Subcutaneous adipose tissue (tissue), 4 donors: ENCODE measurements around the gene NEU4. TPM values are rescaled to one million over a fixed set of nuclear protein-coding genes. Genes with fewer than 3 reads are reported as not detected.

ENCODE experiments used
- CTCF ChIP-seq: fragments of 450-650 bp; IDR thresholded peaks from one replicate; pipeline ENCODE4 v1.5.1; 2016; ENCODE audit warnings: low read depth, mild to moderate bottlenecking, control low read depth, antibody characterized with exemption, moderate library complexity
- total RNA-seq, 4 donors: library from RNA; depleted of rRNA; stranded (reverse); fragments of >200 nt; gene quantifications; one replicate each; pipeline ENCODE4 v1.1.0, GENCODE V29; 2016

NEU4 gene
- total RNA-seq, 4 donors from 2014 or later: 0.75 to 1.8 TPM; not detected in 2

- TF ChIP-seq CTCF: no peak
Observed at GRCh38 chr2:241767464-241768250, 41.3 kb upstream of the NEU4 start.

- no peak for TF ChIP-seq CTCF
Observed at GRCh38 chr2:241768251-241768711, 40.7 kb upstream of the NEU4 start.

- no peak for TF ChIP-seq CTCF
Observed at GRCh38 chr2:241768850-241769249, 40.1 kb upstream of the NEU4 start.

DNA sequence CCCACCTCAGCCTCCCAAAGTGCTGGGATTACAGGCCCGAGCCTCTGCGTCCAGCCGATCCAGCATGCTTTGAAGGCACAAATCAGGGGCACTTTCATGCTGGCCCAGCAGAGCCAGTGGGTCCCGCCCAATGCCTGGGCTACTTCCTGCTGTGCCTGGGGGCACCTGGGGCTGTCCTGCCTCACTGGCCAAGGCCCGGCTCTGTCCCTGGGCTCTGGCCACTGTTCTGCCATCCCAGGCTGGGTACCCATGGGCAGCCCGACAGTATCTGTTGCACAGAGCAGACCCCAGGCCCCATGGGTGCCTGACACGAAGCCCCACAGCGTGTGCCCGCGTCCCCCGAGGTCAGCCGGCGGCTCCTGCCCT, 39.2 kb upstream of the NEU4 start:
- no peak for TF ChIP-seq CTCF

DNA sequence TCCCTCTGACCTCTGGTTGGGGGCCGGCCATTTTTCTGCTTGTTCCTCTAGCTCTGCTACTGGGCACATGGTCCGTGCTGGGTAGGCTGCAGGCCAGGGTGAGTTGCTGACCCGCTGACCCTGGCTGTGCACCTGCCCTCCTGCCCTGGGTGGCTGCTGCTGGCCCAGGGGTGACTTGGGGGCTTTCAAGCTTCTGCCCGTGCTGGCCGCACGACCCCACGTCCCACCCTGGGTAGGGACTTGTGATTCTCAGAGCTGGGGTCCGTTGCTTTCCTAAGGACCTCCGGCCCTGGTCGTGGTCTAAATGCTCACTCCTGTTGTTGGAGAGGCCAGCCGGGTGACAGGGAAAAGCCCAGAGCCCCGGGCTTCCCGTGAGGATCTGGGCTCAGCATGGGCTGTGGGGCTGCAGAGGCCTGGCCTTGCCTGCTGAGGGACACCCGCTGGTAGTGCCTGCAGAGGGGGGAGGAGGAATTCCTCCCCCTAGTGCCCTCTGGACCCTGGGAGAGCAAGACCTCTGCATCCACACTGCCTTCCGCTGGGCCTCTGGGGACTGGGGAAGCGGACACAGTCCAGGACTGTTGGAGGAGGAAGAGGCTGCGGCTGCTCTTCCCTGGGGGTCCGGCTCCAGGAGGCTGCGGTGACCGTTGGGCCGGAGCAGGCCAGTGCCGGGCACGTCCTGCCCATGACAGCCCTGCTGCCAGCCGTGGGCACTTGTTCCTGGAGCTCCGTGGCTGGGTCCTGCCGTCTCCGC, 38.6 kb upstream of the NEU4 start:
- TF ChIP-seq CTCF: no peak

DNA sequence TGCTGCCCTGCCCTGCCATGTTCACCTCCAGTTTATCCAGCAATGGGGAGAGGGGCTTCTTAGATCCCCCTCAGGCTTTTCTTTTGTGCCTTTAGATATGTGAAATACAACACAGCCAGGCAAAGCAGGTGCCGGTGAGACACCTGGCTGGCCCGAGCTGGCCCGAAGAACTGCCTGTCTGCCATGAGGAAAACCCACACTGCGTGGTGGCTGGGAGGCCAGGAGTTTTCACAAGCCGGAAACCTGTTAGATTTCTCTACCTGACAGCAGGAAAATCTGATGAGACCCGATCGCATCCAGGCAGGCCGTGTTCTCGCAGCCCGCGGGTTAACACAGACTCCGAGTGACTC, 38.1 kb upstream of the NEU4 start:
- TF ChIP-seq CTCF: no peak

GRCh38 chr2:241771286-241772062, 37.5 kb upstream of the NEU4 start:
- no peak for TF ChIP-seq CTCF
